GM04503 (cell line): ENCODE data around the gene ZNF428.
"Not testable (repeated sequence)": the region's sequence is repeated elsewhere in the genome, so short reads cannot be mapped to it uniquely, and the experiment has no call there.

Experiments used
- DNase-seq: peaks from one replicate; pipeline ENCODE4 v3.0.0-alpha.2; 2012; ENCODE audit warnings: low read depth

Gene ZNF428

GRCh38 chr19:43619262-43620060, at the start of gene ZNF428:
TSS of gene ZNF428 (minus strand) at chr19:43619629. CDS start at chr19:43614304, 5,325 bp downstream.
- peak; percentile 27 for DNase-seq

DNA sequence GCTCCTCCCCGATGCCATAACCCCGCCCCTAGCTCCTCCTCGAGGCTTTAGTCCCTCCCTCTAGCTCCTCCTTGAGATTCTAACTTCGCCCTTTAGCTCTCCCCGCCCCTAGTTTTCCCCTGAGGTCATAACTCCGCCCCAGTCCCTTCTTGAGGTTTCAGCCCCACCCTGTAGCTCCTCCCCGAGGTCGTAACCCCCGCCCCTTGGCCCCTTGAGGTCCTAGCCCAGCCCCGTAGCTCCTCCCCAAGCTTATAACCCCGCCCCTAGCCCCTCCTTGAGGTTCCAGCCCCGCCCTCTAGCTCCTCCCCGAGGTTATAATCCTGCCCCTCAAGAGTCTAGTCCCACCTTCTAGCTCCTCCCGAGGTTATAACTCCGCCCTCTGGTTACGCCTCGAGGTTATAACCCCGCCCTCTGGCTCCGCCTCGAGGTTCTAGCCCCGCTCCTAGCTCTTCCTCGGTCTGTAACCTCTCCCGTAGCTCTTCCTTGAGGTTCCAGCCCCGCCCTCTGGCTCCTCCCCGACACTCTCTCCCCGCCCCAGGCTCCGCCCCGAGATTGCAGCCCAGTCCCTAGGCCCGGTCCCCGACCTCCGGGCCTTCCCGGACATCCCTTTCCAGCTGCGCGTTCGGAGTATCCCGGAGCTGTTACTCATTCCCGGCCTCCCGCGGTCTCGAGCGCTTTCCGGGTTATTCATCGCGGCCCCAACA, 49.1 kb upstream of the ZNF428 start:
- peak; percentile 97 for DNase-seq

GRCh38 chr19:43667876-43668405, 48.5 kb upstream of the ZNF428 start:
- no peak for DNase-seq

GRCh38 chr19:43667126-43667875, 47.9 kb upstream of the ZNF428 start:
- DNase-seq: no peak

GRCh38 chr19:43664018-43664417, 44.6 kb upstream of the ZNF428 start:
- no peak for DNase-seq

DNA sequence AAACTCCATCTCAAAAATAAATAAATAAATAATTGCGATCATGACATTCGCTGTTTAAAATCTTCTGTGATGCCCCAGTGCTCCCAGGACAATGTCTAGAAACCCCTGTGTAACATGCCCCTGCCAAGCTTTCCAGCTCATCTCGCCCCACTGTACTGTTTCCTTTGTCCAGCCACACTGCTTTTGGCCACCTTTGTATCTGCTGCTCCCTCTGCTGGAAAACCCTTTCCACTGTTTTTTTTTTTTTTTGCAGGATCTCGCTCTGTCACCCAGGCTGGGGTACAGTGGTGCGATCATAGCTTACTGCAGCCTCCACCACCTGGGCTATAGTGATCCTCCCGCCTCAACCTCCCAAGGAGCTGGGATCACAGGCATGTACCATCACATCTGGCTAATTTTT, 43.1 kb upstream of the ZNF428 start:
- DNase-seq: no peak

GRCh38 chr19:43660971-43661360, 41.5 kb upstream of the ZNF428 start:
- no peak for DNase-seq

GRCh38 chr19:43660301-43660970, 41.0 kb upstream of the ZNF428 start:
- no peak for DNase-seq

- DNase-seq: no peak
Measured at GRCh38 chr19:43658494-43658893, 39.1 kb upstream of the ZNF428 start.

GRCh38 chr19:43658001-43658400, 38.6 kb upstream of the ZNF428 start:
- no peak for DNase-seq

GRCh38 chr19:43656436-43656835, 37.0 kb upstream of the ZNF428 start:
- DNase-seq: no peak

GRCh38 chr19:43652546-43652874, 33.1 kb upstream of the ZNF428 start:
- no peak for DNase-seq

DNA sequence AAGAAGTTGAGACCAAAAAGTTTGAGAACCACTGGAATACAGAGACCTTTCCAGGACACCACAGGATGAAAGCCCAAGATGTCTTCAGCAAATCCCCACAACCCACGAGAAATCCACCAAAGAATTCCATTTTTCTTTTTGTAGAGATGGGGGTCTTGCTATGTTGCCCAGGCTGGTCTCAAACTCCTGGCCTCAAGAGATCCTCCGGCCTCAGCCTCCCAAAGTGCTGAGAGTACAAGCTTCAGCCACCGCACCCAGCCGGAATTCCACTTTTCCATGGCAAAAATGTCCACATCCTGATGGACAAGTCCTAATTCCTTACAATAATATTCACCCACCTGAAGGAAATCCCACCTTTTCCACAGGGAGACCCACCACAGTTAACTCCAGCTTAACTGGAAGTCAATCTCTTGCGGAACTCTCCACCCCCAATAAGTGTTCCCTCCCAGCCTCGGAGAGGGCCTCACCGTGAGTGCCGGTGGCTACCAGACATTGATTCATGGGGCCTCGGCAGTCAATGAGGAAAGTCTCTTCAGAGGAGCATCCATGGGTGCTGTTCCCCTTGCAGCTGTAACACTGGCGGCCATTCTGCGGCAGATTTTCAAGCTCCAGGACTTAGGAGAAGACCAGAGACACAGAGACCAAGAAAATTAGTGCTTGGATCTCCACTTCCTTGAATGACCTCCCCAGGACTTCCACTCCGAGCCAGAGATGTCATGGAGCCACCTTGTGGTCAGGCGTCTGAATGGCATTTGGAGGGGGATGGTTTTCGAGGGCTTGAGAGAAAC, 32.5 kb upstream of the ZNF428 start:
- DNase-seq: no peak

DNA sequence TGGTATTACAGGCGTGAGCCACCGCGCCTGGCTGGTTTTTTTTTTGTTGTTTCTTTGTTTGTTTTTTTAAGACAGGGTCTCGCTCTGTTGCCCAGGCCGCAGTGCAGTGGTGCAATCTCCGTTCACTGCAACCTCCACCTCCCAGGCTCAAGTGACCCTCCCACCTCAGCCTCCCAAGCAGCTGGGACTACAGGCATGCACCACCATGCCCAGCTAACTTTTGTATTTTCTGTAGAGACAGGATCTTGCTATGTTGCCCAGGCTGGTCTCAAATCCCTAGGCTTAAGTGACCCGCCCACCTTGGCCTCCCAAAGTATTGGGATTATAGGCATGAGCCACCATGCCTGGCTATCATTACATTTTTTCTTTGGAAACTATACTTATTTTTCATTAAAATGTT, 30.8 kb upstream of the ZNF428 start:
- DNase-seq: not testable (repeated sequence)

DNA sequence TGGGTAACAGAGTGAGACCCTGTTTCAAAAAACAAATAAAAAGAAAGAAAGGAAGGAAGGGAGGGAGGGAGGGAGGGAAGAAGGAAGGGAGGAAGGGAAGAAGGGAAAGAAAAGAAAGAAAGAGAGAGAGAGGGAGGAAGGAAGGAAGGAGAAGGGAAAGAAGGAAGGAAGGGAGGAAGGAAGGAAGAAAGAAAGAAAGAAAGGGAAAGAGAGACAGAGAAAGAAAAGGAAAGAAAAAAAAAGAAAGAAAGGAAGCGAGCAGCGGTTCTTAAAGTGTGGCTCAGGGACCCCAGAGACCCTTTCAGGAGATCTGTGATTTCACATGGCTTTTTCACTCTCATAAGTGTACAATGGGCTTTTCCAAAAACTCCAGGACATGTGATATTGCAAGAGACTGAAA, 30.1 kb upstream of the ZNF428 start:
- DNase-seq: no peak

DNA sequence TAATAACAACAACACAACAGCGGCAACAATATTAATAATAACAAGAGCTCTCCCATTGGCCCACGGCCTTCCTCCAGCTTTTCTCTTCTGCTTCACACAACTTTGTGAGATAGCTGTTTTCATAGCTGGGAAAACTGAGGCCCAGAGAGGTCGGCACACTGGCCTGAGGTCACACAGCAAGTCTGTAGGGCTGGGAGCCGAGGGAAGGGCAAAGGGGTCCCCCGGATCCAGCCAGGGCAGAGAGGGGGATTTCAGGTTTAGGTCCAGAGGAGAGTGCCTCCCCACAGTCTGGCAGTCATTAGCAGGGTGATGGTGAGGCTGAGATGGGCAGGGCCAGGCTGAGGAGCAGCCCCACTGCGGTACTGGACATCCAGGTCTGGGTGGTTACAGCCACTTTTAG, 29.2 kb upstream of the ZNF428 start:
- DNase-seq: no peak

- DNase-seq: no peak
Measured at GRCh38 chr19:43644181-43644580, 24.8 kb upstream of the ZNF428 start.

- no peak for DNase-seq
Measured at GRCh38 chr19:43643326-43643725, 23.9 kb upstream of the ZNF428 start.

- DNase-seq: no peak
Measured at GRCh38 chr19:43642531-43642930, 23.1 kb upstream of the ZNF428 start.

DNA sequence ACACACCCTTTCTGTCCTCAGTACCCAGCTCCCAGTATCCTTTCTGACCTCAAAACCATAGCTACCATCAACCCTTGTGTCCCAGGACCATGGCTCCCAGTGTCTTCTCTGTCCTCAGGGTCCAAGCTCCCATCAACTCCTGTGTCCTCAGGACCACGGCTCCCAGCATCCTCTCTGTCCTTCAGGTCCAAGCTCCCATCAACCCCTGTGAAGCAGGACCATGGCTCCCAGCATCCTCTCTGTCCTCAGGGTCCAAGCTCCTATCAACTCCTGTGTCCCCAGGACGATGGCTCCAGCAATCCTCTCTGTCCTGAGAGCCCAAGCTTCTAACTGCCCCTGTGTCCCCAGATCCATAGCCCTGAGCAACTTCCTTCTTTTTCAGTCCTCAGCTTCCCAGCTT, 21.9 kb upstream of the ZNF428 start:
- DNase-seq: no peak

- DNase-seq: no peak
Measured at GRCh38 chr19:43640424-43640757, 21.0 kb upstream of the ZNF428 start.
